Measurements from ENCODE around the gene TLR3. TPM values are rescaled to one million over a fixed set of nuclear protein-coding genes. Genes with fewer than 3 reads are reported as not detected.

The TLR3 gene
- total and polyA plus RNA-seq, 2 donors (not counting 3 experiments of a cell fraction or from before 2014, with no cell fraction given): 1.6 to 5.2 TPM

DNA sequence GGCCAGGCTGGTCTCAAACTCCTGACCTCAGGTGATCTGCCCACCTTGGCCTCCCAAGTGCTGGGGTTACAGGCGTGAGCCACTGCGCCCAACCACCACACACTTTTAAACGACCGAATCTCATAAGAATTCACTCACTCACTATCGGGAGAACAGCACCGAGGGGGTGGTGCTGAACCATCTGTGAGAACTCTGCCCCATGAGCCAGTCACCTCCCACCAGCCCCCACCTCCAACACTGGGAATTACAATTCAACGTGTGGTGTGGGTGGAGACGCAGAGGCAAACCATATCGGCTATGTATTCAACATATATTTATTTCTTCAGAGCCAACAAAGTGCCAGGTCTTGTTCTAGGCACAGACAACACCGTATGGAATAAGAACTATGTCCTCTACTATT is 3.6 kb downstream of the TLR3 start:
- no peaks in the 10 kb centered on the region for H3K9me3 ChIP-seq (replicated peaks; ENCODE audit: control insufficient read depth, insufficient read depth, low read length)
- no peaks in the 10 kb centered on the region for H3K79me2 ChIP-seq (ENCODE audit: control insufficient read depth, insufficient read depth, low read length)
- H3K9me1 ChIP-seq (replicated peaks; ENCODE audit: control insufficient read depth, extremely low read depth, insufficient read depth, low read length): no peaks in the 10 kb centered on the region
- dilution Hi-C loops (cut with MboI; ENCODE audit: extremely low pct_ligation_motif_present, low sequenced_read_pairs): no loop called here
- no peaks in the 10 kb centered on the region for H3K36me3 ChIP-seq (ENCODE audit: control insufficient read depth in 2 of 2, extremely low read depth in 1 of 2, insufficient read depth in 2 of 2, low read length in 2 of 2)
- H3K27ac ChIP-seq (ENCODE audit: insufficient read depth, low read depth, low read length): no peak overlapping the region
- H3K9ac ChIP-seq (replicated peaks; ENCODE audit: extremely low read depth, insufficient read depth, low read length): no peak overlapping the region
- intact Hi-C loops (cut with micrococcal nuclease): no loop called here
- BruUV-seq (replicated peaks): no TSS peak
- POLR2A ChIA-PET: no interaction called here
- FAIRE-seq (no peak), DNase-seq (ENCODE audit: low read depth, low spot score) (no peak)
- H2AFZ ChIP-seq (ENCODE audit: low read depth, low read length): no peak overlapping the region
- no peak overlapping the region for H3K4me3 ChIP-seq (replicated peaks in 1 of 3; ENCODE audit: insufficient read depth in 1 of 3, low read depth in 1 of 3, low read length in 3 of 3)
- H3K4me2 ChIP-seq (ENCODE audit: insufficient read depth, low read length): no peak overlapping the region
- no peaks in the 10 kb centered on the region for H3K27me3 ChIP-seq (ENCODE audit: control insufficient read depth in 2 of 2, insufficient read depth in 2 of 2, low read length in 2 of 2)
- H4K20me1 ChIP-seq (replicated peaks; ENCODE audit: control insufficient read depth, extremely low read depth, insufficient read depth, low read length): no peaks in the 10 kb centered on the region
- no peak for TF ChIP-seq FOS (IDR thresholded peaks at IDR 0.05; ENCODE audit: borderline replicate concordance, insufficient read depth, low read length)
- H3K4me1 ChIP-seq (ENCODE audit: control insufficient read depth, extremely low read depth, insufficient read depth, low read length): peaks cover 8% of the 10 kb centered on the region
- CTCF ChIA-PET: interaction anchor here (1.1 to 2.0 kb wide), 3 partner anchors 11 to 65 kb away, joined by 3 to 5 read pairs (median 4); no protein-coding TSS in a partner anchor

DNA sequence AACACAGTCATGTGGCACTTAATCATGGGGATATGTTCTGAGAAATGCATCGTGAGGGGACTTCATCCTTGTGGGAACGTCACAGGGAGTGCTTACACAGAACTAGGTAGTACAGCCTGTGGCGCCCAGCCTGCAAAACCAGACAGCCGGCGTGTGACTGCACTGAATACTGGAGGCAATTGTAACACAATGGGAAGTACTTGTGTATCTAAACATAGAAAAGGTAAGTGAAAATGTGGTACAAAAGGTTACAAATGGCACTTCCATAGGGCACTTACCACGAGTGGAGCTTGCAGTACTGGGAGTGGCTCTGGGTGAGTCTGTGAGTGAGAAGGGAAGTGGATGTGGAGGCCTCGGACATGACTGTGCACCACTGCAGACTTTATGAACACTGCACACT is 5.2 kb downstream of the TLR3 start:
- H3K36me3 ChIP-seq (ENCODE audit: control insufficient read depth in 2 of 2, extremely low read depth in 1 of 2, insufficient read depth in 2 of 2, low read length in 2 of 2): no peaks in the 10 kb centered on the region
- intact Hi-C loops (cut with micrococcal nuclease): no loop called here
- dilution Hi-C loops (cut with MboI; ENCODE audit: extremely low pct_ligation_motif_present, low sequenced_read_pairs): no loop called here
- no peak overlapping the region for H3K27ac ChIP-seq (ENCODE audit: insufficient read depth, low read depth, low read length)
- H3K4me2 ChIP-seq (ENCODE audit: insufficient read depth, low read length): no peak overlapping the region
- FAIRE-seq: no peak
- no TSS peak for BruUV-seq (replicated peaks)
- DNase-seq (ENCODE audit: low read depth, low spot score): no peak
- no peak overlapping the region for H3K9ac ChIP-seq (replicated peaks; ENCODE audit: extremely low read depth, insufficient read depth, low read length)
- H3K4me1 ChIP-seq (ENCODE audit: control insufficient read depth, extremely low read depth, insufficient read depth, low read length): peaks cover 2% of the 10 kb centered on the region
- no peak overlapping the region for H2AFZ ChIP-seq (ENCODE audit: low read depth, low read length)
- TF ChIP-seq MYC (IDR thresholded peaks at IDR 0.05; ENCODE audit: low read depth, low read length): no peak
- no peak for TF ChIP-seq GATA2 (IDR thresholded peaks at IDR 0.05; ENCODE audit: insufficient read depth, insufficient read length, low read depth, low read length)
- TF ChIP-seq, protein P1, sequence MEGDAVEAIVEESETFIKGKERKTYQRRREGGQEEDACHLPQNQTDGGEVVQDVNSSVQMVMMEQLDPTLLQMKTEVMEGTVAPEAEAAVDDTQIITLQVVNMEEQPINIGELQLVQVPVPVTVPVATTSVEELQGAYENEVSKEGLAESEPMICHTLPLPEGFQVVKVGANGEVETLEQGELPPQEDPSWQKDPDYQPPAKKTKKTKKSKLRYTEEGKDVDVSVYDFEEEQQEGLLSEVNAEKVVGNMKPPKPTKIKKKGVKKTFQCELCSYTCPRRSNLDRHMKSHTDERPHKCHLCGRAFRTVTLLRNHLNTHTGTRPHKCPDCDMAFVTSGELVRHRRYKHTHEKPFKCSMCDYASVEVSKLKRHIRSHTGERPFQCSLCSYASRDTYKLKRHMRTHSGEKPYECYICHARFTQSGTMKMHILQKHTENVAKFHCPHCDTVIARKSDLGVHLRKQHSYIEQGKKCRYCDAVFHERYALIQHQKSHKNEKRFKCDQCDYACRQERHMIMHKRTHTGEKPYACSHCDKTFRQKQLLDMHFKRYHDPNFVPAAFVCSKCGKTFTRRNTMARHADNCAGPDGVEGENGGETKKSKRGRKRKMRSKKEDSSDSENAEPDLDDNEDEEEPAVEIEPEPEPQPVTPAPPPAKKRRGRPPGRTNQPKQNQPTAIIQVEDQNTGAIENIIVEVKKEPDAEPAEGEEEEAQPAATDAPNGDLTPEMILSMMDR (IDR thresholded peaks at IDR 0.05; ENCODE audit: extremely low read depth in 1 of 2, insufficient read depth in 1 of 2, low read depth in 1 of 2, low read length in 2 of 2): no peak
- TF ChIP-seq JUN (IDR thresholded peaks at IDR 0.05; ENCODE audit: borderline replicate concordance, insufficient read depth, insufficient read length, low read depth): no peak
- no peak for TF ChIP-seq EZH2 (IDR thresholded peaks at IDR 0.05; ENCODE audit: borderline replicate concordance, low read depth, low read length, severe bottlenecking)
- no peak for TF ChIP-seq POLR2A (IDR thresholded peaks at IDR 0.05; ENCODE audit: low read depth, low read length)
- TF ChIP-seq, protein P2, sequence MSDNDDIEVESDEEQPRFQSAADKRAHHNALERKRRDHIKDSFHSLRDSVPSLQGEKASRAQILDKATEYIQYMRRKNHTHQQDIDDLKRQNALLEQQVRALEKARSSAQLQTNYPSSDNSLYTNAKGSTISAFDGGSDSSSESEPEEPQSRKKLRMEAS (IDR thresholded peaks at IDR 0.05; ENCODE audit: insufficient read depth, insufficient read length): no peak
- no peak for TF ChIP-seq POLR2AphosphoS5 (IDR thresholded peaks at IDR 0.05; ENCODE audit: insufficient read depth, low read depth, low read length)
- TF ChIP-seq FOS (IDR thresholded peaks at IDR 0.05; ENCODE audit: borderline replicate concordance, insufficient read depth, low read length): no peak
- H3K4me3 ChIP-seq (replicated peaks in 1 of 3; ENCODE audit: insufficient read depth in 1 of 3, low read depth in 1 of 3, low read length in 3 of 3): no peak overlapping the region
- H3K79me2 ChIP-seq (ENCODE audit: control insufficient read depth, insufficient read depth, low read length): no peaks in the 10 kb centered on the region
- no peaks in the 10 kb centered on the region for H4K20me1 ChIP-seq (replicated peaks; ENCODE audit: control insufficient read depth, extremely low read depth, insufficient read depth, low read length)
- ChIA-PET CTCF (interaction anchor here (1.0 kb wide), 1 partner anchor 63 kb away, joined by 3 read pairs; no protein-coding TSS in a partner anchor), POLR2A (no interaction called here)
- H3K9me1 ChIP-seq (replicated peaks; ENCODE audit: control insufficient read depth, extremely low read depth, insufficient read depth, low read length): no peaks in the 10 kb centered on the region
- H3K9me3 ChIP-seq (replicated peaks; ENCODE audit: control insufficient read depth, insufficient read depth, low read length): no peaks in the 10 kb centered on the region
- no peaks in the 10 kb centered on the region for H3K27me3 ChIP-seq (ENCODE audit: control insufficient read depth in 2 of 2, insufficient read depth in 2 of 2, low read length in 2 of 2)
